ENCODE data around the gene KPNA2. TPM values are rescaled to one million over a fixed set of nuclear protein-coding genes. Genes with fewer than 3 reads are reported as not detected.

The KPNA2 gene
- 22.6 and 40.5 TPM in 2 replicates for total RNA-seq

DNA sequence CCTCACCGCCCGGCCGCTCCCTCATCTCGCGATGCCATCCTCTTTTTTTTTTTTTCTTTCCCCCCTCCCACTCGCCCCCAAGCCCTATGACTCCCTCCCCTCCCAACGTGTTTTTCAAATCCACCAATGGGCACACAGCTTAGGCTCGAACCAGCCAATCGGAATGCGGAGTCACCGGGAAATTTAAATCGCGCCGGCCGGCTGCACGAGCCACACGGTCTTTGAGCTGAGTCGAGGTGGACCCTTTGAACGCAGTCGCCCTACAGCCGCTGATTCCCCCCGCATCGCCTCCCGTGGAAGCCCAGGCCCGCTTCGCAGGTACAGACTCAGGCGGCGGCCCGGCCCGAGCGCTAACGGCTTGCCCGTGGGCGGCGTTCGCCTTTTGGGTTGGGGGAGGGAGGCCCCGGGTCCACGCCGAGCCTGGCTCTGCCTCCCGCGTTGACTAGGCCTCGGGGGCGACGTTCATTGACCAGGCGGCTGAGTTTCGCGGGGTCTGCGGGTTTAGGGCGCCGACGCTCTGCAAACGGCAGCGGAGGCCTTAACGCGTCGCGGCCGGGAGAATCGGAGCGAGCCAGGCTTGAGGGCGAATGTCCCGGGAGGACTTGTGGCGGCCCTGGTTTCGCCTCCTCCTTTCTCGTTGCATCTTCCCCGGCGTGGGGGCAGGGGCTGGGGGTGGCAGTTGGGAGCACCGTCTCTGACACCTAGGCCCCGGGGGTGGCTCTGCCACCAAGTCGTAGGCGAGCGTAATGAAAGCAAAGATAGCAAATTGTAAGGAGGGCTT is at the start of gene KPNA2:
Gene KPNA2 (plus strand): TSS at position 213 of the 781 bp plus-strand sequence. CDS start 1,398 bp downstream, outside the sequence.

DNA sequence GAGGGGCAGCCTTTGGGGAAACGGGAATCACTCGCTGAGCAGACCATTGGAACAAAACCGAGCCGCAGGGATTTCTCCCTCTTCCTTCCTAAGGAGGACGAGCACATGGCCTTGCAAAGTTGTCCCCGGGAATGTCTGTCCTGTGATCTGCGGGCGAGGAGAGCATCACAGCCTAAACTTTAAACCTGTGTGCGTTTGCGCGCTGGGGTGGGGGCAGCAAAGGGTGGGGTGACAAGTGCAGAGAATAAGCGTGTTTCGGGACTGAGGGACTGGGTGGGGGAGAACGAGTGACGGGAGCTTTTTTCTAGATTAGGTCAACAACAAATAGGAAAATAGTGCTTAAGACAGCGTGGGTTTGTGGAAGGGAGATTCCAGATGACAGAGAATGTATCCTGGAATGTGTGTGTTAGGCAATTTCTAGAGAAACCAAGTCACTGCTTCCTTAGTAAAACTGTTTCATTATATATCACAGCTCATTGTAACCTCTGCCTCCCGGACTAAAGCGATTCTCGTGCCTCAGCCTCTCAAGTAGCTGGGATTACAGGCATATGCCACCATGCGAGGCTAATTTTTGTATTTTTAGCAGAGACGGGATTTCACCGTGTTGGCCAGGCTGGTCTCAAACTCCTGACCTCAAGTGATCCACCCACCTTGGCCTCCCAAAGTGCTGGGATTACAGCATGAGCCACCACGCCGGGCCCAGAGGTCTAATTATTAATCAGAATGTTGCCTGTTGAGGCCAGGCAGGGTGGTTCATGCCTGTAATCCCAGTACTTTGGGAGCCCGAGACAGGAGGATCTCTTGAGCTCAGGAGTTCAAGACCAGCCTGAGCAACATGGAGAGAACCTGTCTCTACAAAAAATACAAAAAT is 39.0 kb upstream of the KPNA2 start, which contains the start of gene C17orf58:
Gene C17orf58 (minus strand): TSS at position 169 of the 871 bp plus-strand sequence. CDS start 271 bp downstream, outside the sequence.

Other genes starting within 250 kb of the KPNA2 start
- 23.6 and 68.2 TPM in 2 replicates for gene BPTF, start 210.2 kb upstream of the KPNA2 start, total RNA-seq
- 10.3 and 12.6 TPM in 2 replicates for gene C17orf58, start 39.3 kb upstream of the KPNA2 start, total RNA-seq
- gene AMZ2, start 212.3 kb downstream of the KPNA2 start, total RNA-seq, result 79.4 and 129 TPM in 2 replicates

Measured in nasal cavity respiratory epithelium epithelial cell of viscerocranial mucosa (primary cell).